Measurements from ENCODE around the gene DYNC2LI1.

DNA sequence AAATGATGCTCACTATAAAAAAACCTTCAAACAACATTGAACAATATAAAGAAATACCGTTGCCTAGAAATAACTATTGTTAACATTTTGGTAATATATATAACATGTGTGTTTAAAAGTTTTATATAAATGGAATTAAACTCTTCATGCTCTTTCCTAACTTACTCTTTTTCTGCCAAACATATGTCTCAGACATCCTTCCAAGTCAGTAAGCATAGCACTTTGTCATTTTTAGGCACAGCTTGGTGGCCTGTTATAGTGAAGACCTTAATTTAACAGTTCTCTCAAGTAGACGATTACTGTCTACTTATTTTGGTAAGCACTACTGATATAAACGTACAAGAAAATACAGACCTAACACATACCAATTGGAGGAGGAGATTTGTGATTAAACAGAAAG is 40.9 kb downstream of the DYNC2LI1 start:
- no peak for TF ChIP-seq CTCF (IDR thresholded peaks at IDR 0.05)
- no peak for TF ChIP-seq POLR2A (IDR thresholded peaks at IDR 0.05)
